SHP77 treated with DMSO at 0.1 percent for 48 hours (cell line): ENCODE measurements around the gene TJP3.

Experiments used
- DNase-seq: peaks from one replicate; lab custom pipeline; 2025; lab: John Stamatoyannopoulos, UW

The TJP3 gene

GRCh38 chr19:3691726-3692125 lies 16.5 kb upstream of the TJP3 start:
- no peak for DNase-seq

GRCh38 chr19:3692141-3693024 lies 15.8 kb upstream of the TJP3 start:
- DNase-seq: no peak

GRCh38 chr19:3693025-3693925 lies 14.9 kb upstream of the TJP3 start:
- DNase-seq: no peak

GRCh38 chr19:3694361-3695123 lies 13.6 kb upstream of the TJP3 start:
- no peak for DNase-seq

- no peak for DNase-seq
Observed at GRCh38 chr19:3695124-3695733, 13.0 kb upstream of the TJP3 start.

GRCh38 chr19:3695986-3696659 lies 12.1 kb upstream of the TJP3 start:
- no peak for DNase-seq

GRCh38 chr19:3696660-3696995 lies 11.6 kb upstream of the TJP3 start:
- no peak for DNase-seq

- no peak for DNase-seq
Observed at GRCh38 chr19:3697094-3697493, 11.1 kb upstream of the TJP3 start.

- no peak for DNase-seq
Observed at GRCh38 chr19:3697671-3698385, 10.4 kb upstream of the TJP3 start.

GRCh38 chr19:3698386-3698950 lies 9.7 kb upstream of the TJP3 start:
- no peak for DNase-seq

- DNase-seq: no peak
Observed at GRCh38 chr19:3698974-3699740, 9.0 kb upstream of the TJP3 start.

- no peak for DNase-seq
Observed at GRCh38 chr19:3699741-3700241, 8.4 kb upstream of the TJP3 start.

GRCh38 chr19:3700242-3701032 lies 7.7 kb upstream of the TJP3 start, which contains the start of gene PIP5K1C:
Gene PIP5K1C (minus strand): TSS chr19:3700468. CDS start chr19:3700390, 78 bp downstream.
- DNase-seq: peak; percentile 57

- no peak for DNase-seq
Observed at GRCh38 chr19:3701200-3701599, 7.0 kb upstream of the TJP3 start.

GRCh38 chr19:3707868-3708206 lies 347 bp upstream of the TJP3 start:
- DNase-seq: no peak

- DNase-seq: peak; percentile 61
Observed at GRCh38 chr19:3710265-3710812, 2.2 kb downstream of the TJP3 start.

- no peak for DNase-seq
Observed at GRCh38 chr19:3712663-3713611, 4.8 kb downstream of the TJP3 start.
